ENCODE measurements around the gene CXXC1.
"Not testable (repeated sequence)": the region's sequence is repeated elsewhere in the genome, so short reads cannot be mapped to it uniquely, and the experiment has no call there.

Gene CXXC1

GRCh38 chr18:50312296-50313030 is 25.0 kb upstream of the CXXC1 start:
- peak overlapping the region; percentile 73 for H3K27ac ChIP-seq (ENCODE audit: low read depth, low read length)
- no peaks in the 10 kb centered on the region for H4K20me1 ChIP-seq (ENCODE audit: low read depth, low read length)
- H3K4me3 ChIP-seq (ENCODE audit: insufficient read depth, low read length, poor library complexity, severe bottlenecking): no peak overlapping the region
- no peaks in the 10 kb centered on the region for H3K36me3 ChIP-seq (ENCODE audit: low read length)
- H3K9ac ChIP-seq (ENCODE audit: low read length): no peak overlapping the region
- TF ChIP-seq EZH2phosphoT487 (conservative IDR thresholded peaks at IDR 0.05; ENCODE audit: low read length) (no peak), CTCF (IDR thresholded peaks at IDR 0.05; ENCODE audit: insufficient read depth, low read length, poor library complexity, severe bottlenecking) (no peak)
- no peaks in the 10 kb centered on the region for H3K79me2 ChIP-seq (ENCODE audit: insufficient read depth, low read length)
- H3K9me2 ChIP-seq (replicated peaks; ENCODE audit: insufficient read depth, low read length): no peaks in the 10 kb centered on the region
- H3K4me2 ChIP-seq (ENCODE audit: low read depth, low read length, poor library complexity, severe bottlenecking): peak overlapping the region; percentile 56
- H3F3A ChIP-seq (ENCODE audit: insufficient read depth): peaks cover 31% of the 10 kb centered on the region
- H3K9me3 ChIP-seq (ENCODE audit: insufficient read depth, low read length): no peaks in the 10 kb centered on the region
- H3K27me3 ChIP-seq (ENCODE audit: low read length): no peaks in the 10 kb centered on the region
- no peak overlapping the region for H2AFZ ChIP-seq (ENCODE audit: low read depth, low read length, severe bottlenecking)

GRCh38 chr18:50311650-50312049 is 24.2 kb upstream of the CXXC1 start:
- Histone ChIP-seq H3F3A (ENCODE audit: insufficient read depth) (peaks cover 31% of the 10 kb centered on the region), H3K9me2 (replicated peaks; ENCODE audit: insufficient read depth, low read length) (no peaks in the 10 kb centered on the region), H3K36me3 (ENCODE audit: low read length) (no peaks in the 10 kb centered on the region), H3K9ac (ENCODE audit: low read length) (no peak overlapping the region), H4K20me1 (ENCODE audit: low read depth, low read length) (no peaks in the 10 kb centered on the region), H2AFZ (ENCODE audit: low read depth, low read length, severe bottlenecking) (no peak overlapping the region), H3K4me2 (ENCODE audit: low read depth, low read length, poor library complexity, severe bottlenecking) (peak overlapping the region; percentile 56), H3K27ac (ENCODE audit: low read depth, low read length) (peak overlapping the region; percentile 73), H3K9me3 (ENCODE audit: insufficient read depth, low read length) (no peaks in the 10 kb centered on the region), H3K27me3 (ENCODE audit: low read length) (no peaks in the 10 kb centered on the region), H3K4me3 (ENCODE audit: insufficient read depth, low read length, poor library complexity, severe bottlenecking) (no peak overlapping the region), H3K79me2 (ENCODE audit: insufficient read depth, low read length) (no peaks in the 10 kb centered on the region)
- TF ChIP-seq EZH2phosphoT487 (conservative IDR thresholded peaks at IDR 0.05; ENCODE audit: low read length) (no peak), CTCF (IDR thresholded peaks at IDR 0.05; ENCODE audit: insufficient read depth, low read length, poor library complexity, severe bottlenecking) (no peak)

GRCh38 chr18:50310080-50310479 is 22.6 kb upstream of the CXXC1 start:
- TF ChIP-seq EZH2phosphoT487 (conservative IDR thresholded peaks at IDR 0.05; ENCODE audit: low read length) (no peak), CTCF (IDR thresholded peaks at IDR 0.05; ENCODE audit: insufficient read depth, low read length, poor library complexity, severe bottlenecking) (no peak)
- H3K9me3 ChIP-seq (ENCODE audit: insufficient read depth, low read length): no peaks in the 10 kb centered on the region; the same call in 1 of the 2 replicates
- H3K4me3 ChIP-seq (ENCODE audit: insufficient read depth, low read length, poor library complexity, severe bottlenecking): no peak overlapping the region
- no peaks in the 10 kb centered on the region for H3K79me2 ChIP-seq (ENCODE audit: insufficient read depth, low read length)
- H3K9me2 ChIP-seq (replicated peaks; ENCODE audit: insufficient read depth, low read length): no peaks in the 10 kb centered on the region
- no peaks in the 10 kb centered on the region for H4K20me1 ChIP-seq (ENCODE audit: low read depth, low read length)
- 0 out of 2 replicates have a peak, but pooled peaks cover 5% of the 10 kb centered on the region for H3K36me3 ChIP-seq (ENCODE audit: low read length)
- H3K27me3 ChIP-seq (ENCODE audit: low read length): 0 out of 2 replicates have a peak, but pooled peaks cover 4% of the 10 kb centered on the region
- no peak overlapping the region for H2AFZ ChIP-seq (ENCODE audit: low read depth, low read length, severe bottlenecking)
- peaks cover 23% of the 10 kb centered on the region for H3F3A ChIP-seq (ENCODE audit: insufficient read depth)
- no peak overlapping the region for H3K27ac ChIP-seq (ENCODE audit: low read depth, low read length)
- H3K9ac ChIP-seq (ENCODE audit: low read length): no peak overlapping the region
- H3K4me2 ChIP-seq (ENCODE audit: low read depth, low read length, poor library complexity, severe bottlenecking): no peak overlapping the region

- H3K27ac ChIP-seq (ENCODE audit: low read depth, low read length); H3K4me3 ChIP-seq (ENCODE audit: insufficient read depth, low read length, poor library complexity, severe bottlenecking); H3K27me3 ChIP-seq (ENCODE audit: low read length); H3K9me2 ChIP-seq (replicated peaks; ENCODE audit: insufficient read depth, low read length); H3K36me3 ChIP-seq (ENCODE audit: low read length); H3K4me2 ChIP-seq (ENCODE audit: low read depth, low read length, poor library complexity, severe bottlenecking); H2AFZ ChIP-seq (ENCODE audit: low read depth, low read length, severe bottlenecking); H4K20me1 ChIP-seq (ENCODE audit: low read depth, low read length); H3K9ac ChIP-seq (ENCODE audit: low read length); H3K79me2 ChIP-seq (ENCODE audit: insufficient read depth, low read length); H3K9me3 ChIP-seq (ENCODE audit: insufficient read depth, low read length): not testable (repeated sequence)
- H3F3A ChIP-seq (ENCODE audit: insufficient read depth): peaks cover 15% of the 10 kb centered on the region
Measured at GRCh38 chr18:50308851-50309250, 21.4 kb upstream of the CXXC1 start.

All from SU-DHL-6 (cell line).